Liver (tissue), 3 donors: ENCODE measurements around the gene DOC2B.

Experiments
- GABPA ChIP-seq, 2 donors: IDR thresholded peaks in 1 of 2; conservative IDR thresholded peaks in 1 of 2; 2 replicates each; pipeline ENCODE4 v1.6.1; 2016; ENCODE audit warnings: antibody characterized with exemption in 2 of 2, mild to moderate bottlenecking in 1 of 2, moderate library complexity in 1 of 2
- MAX ChIP-seq: IDR thresholded peaks from 2 replicates; pipeline ENCODE4 v1.6.1; 2016; ENCODE audit warnings: antibody characterized with exemption
- TF ChIP-seq, protein P1 (sequence below): fragments of 150-350 bp; IDR thresholded peaks from 2 replicates; pipeline ENCODE4 v1.5.1; 2017; ENCODE audit warnings: improper control_type of control experiment, low read depth, low read length; ENCODE audit not compliant: missing input control
- TF ChIP-seq, protein P2 (sequence below): IDR thresholded peaks from 2 replicates; pipeline ENCODE4 v1.6.1; 2016; ENCODE audit warnings: antibody characterized with exemption, mild to moderate bottlenecking
- donor health status: healthy.
- donor health status: healthy.

- TF ChIP-seq, protein P1, sequence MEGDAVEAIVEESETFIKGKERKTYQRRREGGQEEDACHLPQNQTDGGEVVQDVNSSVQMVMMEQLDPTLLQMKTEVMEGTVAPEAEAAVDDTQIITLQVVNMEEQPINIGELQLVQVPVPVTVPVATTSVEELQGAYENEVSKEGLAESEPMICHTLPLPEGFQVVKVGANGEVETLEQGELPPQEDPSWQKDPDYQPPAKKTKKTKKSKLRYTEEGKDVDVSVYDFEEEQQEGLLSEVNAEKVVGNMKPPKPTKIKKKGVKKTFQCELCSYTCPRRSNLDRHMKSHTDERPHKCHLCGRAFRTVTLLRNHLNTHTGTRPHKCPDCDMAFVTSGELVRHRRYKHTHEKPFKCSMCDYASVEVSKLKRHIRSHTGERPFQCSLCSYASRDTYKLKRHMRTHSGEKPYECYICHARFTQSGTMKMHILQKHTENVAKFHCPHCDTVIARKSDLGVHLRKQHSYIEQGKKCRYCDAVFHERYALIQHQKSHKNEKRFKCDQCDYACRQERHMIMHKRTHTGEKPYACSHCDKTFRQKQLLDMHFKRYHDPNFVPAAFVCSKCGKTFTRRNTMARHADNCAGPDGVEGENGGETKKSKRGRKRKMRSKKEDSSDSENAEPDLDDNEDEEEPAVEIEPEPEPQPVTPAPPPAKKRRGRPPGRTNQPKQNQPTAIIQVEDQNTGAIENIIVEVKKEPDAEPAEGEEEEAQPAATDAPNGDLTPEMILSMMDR: no peak
- TF ChIP-seq, protein P2, sequence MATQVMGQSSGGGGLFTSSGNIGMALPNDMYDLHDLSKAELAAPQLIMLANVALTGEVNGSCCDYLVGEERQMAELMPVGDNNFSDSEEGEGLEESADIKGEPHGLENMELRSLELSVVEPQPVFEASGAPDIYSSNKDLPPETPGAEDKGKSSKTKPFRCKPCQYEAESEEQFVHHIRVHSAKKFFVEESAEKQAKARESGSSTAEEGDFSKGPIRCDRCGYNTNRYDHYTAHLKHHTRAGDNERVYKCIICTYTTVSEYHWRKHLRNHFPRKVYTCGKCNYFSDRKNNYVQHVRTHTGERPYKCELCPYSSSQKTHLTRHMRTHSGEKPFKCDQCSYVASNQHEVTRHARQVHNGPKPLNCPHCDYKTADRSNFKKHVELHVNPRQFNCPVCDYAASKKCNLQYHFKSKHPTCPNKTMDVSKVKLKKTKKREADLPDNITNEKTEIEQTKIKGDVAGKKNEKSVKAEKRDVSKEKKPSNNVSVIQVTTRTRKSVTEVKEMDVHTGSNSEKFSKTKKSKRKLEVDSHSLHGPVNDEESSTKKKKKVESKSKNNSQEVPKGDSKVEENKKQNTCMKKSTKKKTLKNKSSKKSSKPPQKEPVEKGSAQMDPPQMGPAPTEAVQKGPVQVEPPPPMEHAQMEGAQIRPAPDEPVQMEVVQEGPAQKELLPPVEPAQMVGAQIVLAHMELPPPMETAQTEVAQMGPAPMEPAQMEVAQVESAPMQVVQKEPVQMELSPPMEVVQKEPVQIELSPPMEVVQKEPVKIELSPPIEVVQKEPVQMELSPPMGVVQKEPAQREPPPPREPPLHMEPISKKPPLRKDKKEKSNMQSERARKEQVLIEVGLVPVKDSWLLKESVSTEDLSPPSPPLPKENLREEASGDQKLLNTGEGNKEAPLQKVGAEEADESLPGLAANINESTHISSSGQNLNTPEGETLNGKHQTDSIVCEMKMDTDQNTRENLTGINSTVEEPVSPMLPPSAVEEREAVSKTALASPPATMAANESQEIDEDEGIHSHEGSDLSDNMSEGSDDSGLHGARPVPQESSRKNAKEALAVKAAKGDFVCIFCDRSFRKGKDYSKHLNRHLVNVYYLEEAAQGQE: no peak
- TF ChIP-seq MAX: no peak
- TF ChIP-seq GABPA (IDR thresholded peaks at IDR 0.05 in 1 of 2, conservative IDR thresholded peaks at IDR 0.05 in 1 of 2): no peak
Observed at GRCh38 chr17:225551-225950, 44.1 kb upstream of the DOC2B start.
